22Rv1 (cell line): Measurements from ENCODE around the gene ENSA.

Experiments used
- ZFX ChIP-seq: fragments of 450-650 bp; IDR thresholded peaks from 2 replicates; pipeline ENCODE4 v1.6.1; 2017; ENCODE audit warnings: antibody characterized with exemption, borderline replicate concordance
- TF ChIP-seq, protein P1 (sequence below): fragments of 450-650 bp; IDR thresholded peaks from 2 replicates; pipeline ENCODE4 v1.5.1; 2017; ENCODE audit warnings: mild to moderate bottlenecking

- TF ChIP-seq, protein P1, sequence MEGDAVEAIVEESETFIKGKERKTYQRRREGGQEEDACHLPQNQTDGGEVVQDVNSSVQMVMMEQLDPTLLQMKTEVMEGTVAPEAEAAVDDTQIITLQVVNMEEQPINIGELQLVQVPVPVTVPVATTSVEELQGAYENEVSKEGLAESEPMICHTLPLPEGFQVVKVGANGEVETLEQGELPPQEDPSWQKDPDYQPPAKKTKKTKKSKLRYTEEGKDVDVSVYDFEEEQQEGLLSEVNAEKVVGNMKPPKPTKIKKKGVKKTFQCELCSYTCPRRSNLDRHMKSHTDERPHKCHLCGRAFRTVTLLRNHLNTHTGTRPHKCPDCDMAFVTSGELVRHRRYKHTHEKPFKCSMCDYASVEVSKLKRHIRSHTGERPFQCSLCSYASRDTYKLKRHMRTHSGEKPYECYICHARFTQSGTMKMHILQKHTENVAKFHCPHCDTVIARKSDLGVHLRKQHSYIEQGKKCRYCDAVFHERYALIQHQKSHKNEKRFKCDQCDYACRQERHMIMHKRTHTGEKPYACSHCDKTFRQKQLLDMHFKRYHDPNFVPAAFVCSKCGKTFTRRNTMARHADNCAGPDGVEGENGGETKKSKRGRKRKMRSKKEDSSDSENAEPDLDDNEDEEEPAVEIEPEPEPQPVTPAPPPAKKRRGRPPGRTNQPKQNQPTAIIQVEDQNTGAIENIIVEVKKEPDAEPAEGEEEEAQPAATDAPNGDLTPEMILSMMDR, result no peak
- no peak for TF ChIP-seq ZFX
Observed at GRCh38 chr1:150576367-150576711, 53.1 kb downstream of the ENSA start.
